Heart left ventricle (tissue), 16 donors: ENCODE measurements around the gene DOCK7. TPM values are rescaled to one million over a fixed set of nuclear protein-coding genes. Genes with fewer than 3 reads are reported as not detected.
"Not testable (repeated sequence)": the region's sequence is repeated elsewhere in the genome, so short reads cannot be mapped to it uniquely, and the experiment has no call there.

ENCODE experiments used
- ATAC-seq, 4 donors: fragments of 200-7000 bp; cut with Tn5 transposase; one replicate each; pipeline ENCODE4 v1.9.1; 2020 to 2022; ENCODE audit warnings: moderate library complexity in 4 of 4, mild to moderate bottlenecking in 3 of 4, moderate number of reproducible peaks in 1 of 4
- DNase-seq, 5 donors: peaks; one replicate each; pipeline ENCODE4 v3.0.0-alpha.2; 2020
- H3K27ac ChIP-seq, 12 donors: fragments of 200-600 bp; sonication (generic) in 4 of 12; one replicate each; pipeline versions ENCODE4 v1.5.0 to v1.8.0; 2016 to 2022; ENCODE audit warnings: mild to moderate bottlenecking in 2 of 12
- H3K27me3 ChIP-seq, 9 donors: fragments of 200-600 bp; sonication (generic) in 2 of 9; one replicate each; pipeline versions ENCODE4 v1.5.1 to v1.8.0; 2016 to 2022; ENCODE audit warnings: mild to moderate bottlenecking in 3 of 9
- H3K36me3 ChIP-seq, 9 donors: fragments of 200-600 bp; sonication (generic) in 2 of 9; one replicate each; pipeline versions ENCODE4 v1.5.0 to v1.8.0; 2018 to 2022; ENCODE audit warnings: mild to moderate bottlenecking in 2 of 9
- H3K4me1 ChIP-seq, 12 donors: fragments of 200-600 bp; sonication (generic) in 4 of 12; one replicate each; pipeline versions ENCODE4 v1.5.0 to v1.8.0; 2016 to 2022; ENCODE audit warnings: mild to moderate bottlenecking in 3 of 12
- H3K4me3 ChIP-seq, 12 donors: fragments of 200-600 bp; sonication (generic) in 4 of 12; one replicate each; pipeline versions ENCODE4 v1.5.0 to v1.8.0; 2017 to 2022; ENCODE audit warnings: mild to moderate bottlenecking in 9 of 12, moderate library complexity in 4 of 12
- H3K9me3 ChIP-seq, 12 donors: fragments of 200-600 bp; sonication (generic) in 4 of 12; one replicate each; pipeline versions ENCODE4 v1.5.0 to v1.8.0; 2016 to 2022; ENCODE audit warnings: mild to moderate bottlenecking in 1 of 12
- POLR2A ChIP-seq, 2 donors: fragments of 450-650 bp; IDR thresholded peaks; one replicate each; pipeline ENCODE4 v1.6.1; 2017; ENCODE audit warnings: antibody characterized with exemption in 2 of 2, mild to moderate bottlenecking in 2 of 2, moderate library complexity in 2 of 2
- WGBS, 4 donors: extraction: QIAGEN DNeasy Blood & Tissue Kit in 2 of 4; methylation state at CpG; one replicate each; pipeline versions ENCODE4 v1.1.5 to v1.1.7; 2013 to 2018; 5-methylcytosine and 5-hydroxymethylcytosine counted together
- intact Hi-C, 10 donors: fragments of 100-400 bp; cut with DNase I; formaldehyde crosslinking; loops; one replicate each; pipeline versions ENCODE4 v1.11.1 to v1.14.2; 2022
- polyA plus RNA-seq, 2 donors: library from polyadenylated mRNA; stranded (reverse); fragments of 200-250 nt; gene quantifications; one replicate each; pipeline ENCODE4 v1.2.3, GENCODE V29; 2013
- total RNA-seq, 9 donors: library from RNA; depleted of rRNA in 2 of 9; stranded (reverse); fragments of >200 nt in 2 of 9; fragmentation: NEBNext Ultra II Directional in 3 of 9; extraction: Animal tissue kit (Norgen Biotek cat#: 25700) in 3 of 9; gene quantifications; one replicate each; pipeline versions ENCODE4 v1.1.0 to v1.2.4, GENCODE V29; 2016 to 2023
- TF ChIP-seq, protein P1 (sequence below), 12 donors: fragments of 200-600 bp; sonication (generic) in 4 of 12; IDR thresholded peaks; one replicate each; pipeline versions ENCODE4 v1.5.0 to v1.8.0; 2018 to 2022; ENCODE audit warnings: antibody characterized with exemption in 12 of 12, mild to moderate bottlenecking in 5 of 12
- donor health status: ischemic (EF 13 %, LVEDD 7.1; RV severe dilation, severe dysfunction).
- donor health status: healthy with polysubstance abuse.
- donor health status: DM: no; HTN: yes; CAD: no.
- donor health status: DM: no; HTN: no; CAD: no.
- donor health status: ischemic (EF 25% LVEDD 6.9; RV normal size, moderate dysfunction).
- donor health status: ischemic (EF 25% LVEDD 5.7; RV mildly dilated, moderate dysfunction).
- donor health status: healthy.
- donor health status: DM: yes; HTN: yes; CAD: no.
- donor health status: ischemic (EF 35%, LVEDD 5.7; RV mildly dilated, moderate dysfunction).
- donor health status: nonischemic (EF 11% LVEDD 7.7; RV severe dilation, severe dysfunction).
- donor health status: DM: yes; HTN: yes; CAD: no.
- donor health status: PGD.
- donor health status: ischemic (EF 29% LVEDD 5.4; RV normal size, mild dysfunction).
- donor health status: nonischemic (EF 23%, LVEDD 6.1; RV moderate dilation, normal function).

DOCK7 gene
- total and polyA plus RNA-seq, 11 donors = 2.9 to 26.7 (median 11.6) TPM

DNA sequence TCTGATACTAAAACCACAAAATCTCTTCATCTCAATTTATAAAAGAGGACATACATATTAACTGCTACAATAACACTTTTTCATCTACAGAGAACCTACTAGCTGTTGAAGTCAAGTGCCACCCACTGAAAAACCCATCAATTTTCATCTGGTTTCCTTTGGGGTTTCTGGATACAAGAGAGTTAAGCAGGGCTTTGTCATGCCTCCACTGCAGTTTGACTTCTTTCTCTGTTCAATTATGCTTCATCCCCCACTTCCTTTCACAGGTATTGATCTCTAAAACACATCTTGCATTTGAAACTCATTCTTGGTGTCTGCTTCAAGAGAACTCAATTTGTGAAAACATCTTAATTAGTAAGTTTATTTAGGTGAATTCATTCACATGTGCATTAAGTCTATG is 151.3 kb downstream of the DOCK7 start:
- no peak for DNase-seq
- Histone ChIP-seq H3K4me1 (no peaks in the 10 kb centered on the region), H3K36me3 (peaks cover 0 to 84% (median 46%) of the 10 kb centered on the region in 9 donors), H3K27me3 (no peaks in the 10 kb centered on the region), H3K27ac (no peak overlapping the region), H3K9me3 (no peaks in the 10 kb centered on the region), H3K4me3 (no peak overlapping the region)
- intact Hi-C loops = loop anchor here in 1 of 10 donors (10.0 kb wide), 1 partner anchor 208 kb away; no protein-coding TSS in a partner anchor
- ATAC-seq = no peak
- TF ChIP-seq POLR2A (IDR thresholded peaks at IDR 0.05) = no peak
- TF ChIP-seq, protein P1, sequence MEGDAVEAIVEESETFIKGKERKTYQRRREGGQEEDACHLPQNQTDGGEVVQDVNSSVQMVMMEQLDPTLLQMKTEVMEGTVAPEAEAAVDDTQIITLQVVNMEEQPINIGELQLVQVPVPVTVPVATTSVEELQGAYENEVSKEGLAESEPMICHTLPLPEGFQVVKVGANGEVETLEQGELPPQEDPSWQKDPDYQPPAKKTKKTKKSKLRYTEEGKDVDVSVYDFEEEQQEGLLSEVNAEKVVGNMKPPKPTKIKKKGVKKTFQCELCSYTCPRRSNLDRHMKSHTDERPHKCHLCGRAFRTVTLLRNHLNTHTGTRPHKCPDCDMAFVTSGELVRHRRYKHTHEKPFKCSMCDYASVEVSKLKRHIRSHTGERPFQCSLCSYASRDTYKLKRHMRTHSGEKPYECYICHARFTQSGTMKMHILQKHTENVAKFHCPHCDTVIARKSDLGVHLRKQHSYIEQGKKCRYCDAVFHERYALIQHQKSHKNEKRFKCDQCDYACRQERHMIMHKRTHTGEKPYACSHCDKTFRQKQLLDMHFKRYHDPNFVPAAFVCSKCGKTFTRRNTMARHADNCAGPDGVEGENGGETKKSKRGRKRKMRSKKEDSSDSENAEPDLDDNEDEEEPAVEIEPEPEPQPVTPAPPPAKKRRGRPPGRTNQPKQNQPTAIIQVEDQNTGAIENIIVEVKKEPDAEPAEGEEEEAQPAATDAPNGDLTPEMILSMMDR (IDR thresholded peaks at IDR 0.05) = no peak

GRCh38 chr1:62530516-62531154 is 157.6 kb downstream of the DOCK7 start:
- Histone ChIP-seq H3K4me1 (no peaks in the 10 kb centered on the region), H3K27ac (no peak overlapping the region), H3K4me3 (no peak overlapping the region), H3K36me3 (peaks cover 0 to 44% (median 24%) of the 10 kb centered on the region in 9 donors), H3K27me3 (no peaks in the 10 kb centered on the region), H3K9me3 (peaks cover 0 to 4% (median 0%) of the 10 kb centered on the region in 12 donors)
- ATAC-seq (peak in 3 of 4 donors; percentile 58 to 74 (median 59)), DNase-seq (peak in 4 of 5 donors; percentile 7 to 30 (median 24))
- WGBS, 4 donors = 38 to 76% (median 65%) methylated on average over 6 of the region's 6 CpGs
- intact Hi-C loops = loop anchor here in 7 of 10 donors (2.0 to 10.0 kb wide), 3 partner anchors 214 to 217 kb away; no protein-coding TSS in a partner anchor
- TF ChIP-seq, protein P1 (IDR thresholded peaks at IDR 0.05) = peak; percentile 13 to 63 (median 46)
- no peak for TF ChIP-seq POLR2A (IDR thresholded peaks at IDR 0.05)

GRCh38 chr1:62529227-62529626 is 159.0 kb downstream of the DOCK7 start:
- no peak for DNase-seq
- no peak for ATAC-seq
- H3K27me3 ChIP-seq = no peaks in the 10 kb centered on the region
- H3K36me3 ChIP-seq = peaks cover 0 to 31% (median 13%) of the 10 kb centered on the region in 9 donors
- H3K27ac ChIP-seq = no peak overlapping the region
- H3K9me3 ChIP-seq = peaks cover 0 to 4% (median 0%) of the 10 kb centered on the region in 12 donors
- TF ChIP-seq, protein P1 (IDR thresholded peaks at IDR 0.05) = no peak
- TF ChIP-seq POLR2A (IDR thresholded peaks at IDR 0.05) = no peak
- WGBS, 4 donors = 90 to 94% (median 91%) methylated on average over 4 of the region's 4 CpGs
- H3K4me3 ChIP-seq = no peak overlapping the region
- intact Hi-C loops = loop anchor here in 1 of 10 donors (5.0 kb wide), 1 partner anchor 218 kb away; no protein-coding TSS in a partner anchor
- H3K4me1 ChIP-seq = no peaks in the 10 kb centered on the region

DNA sequence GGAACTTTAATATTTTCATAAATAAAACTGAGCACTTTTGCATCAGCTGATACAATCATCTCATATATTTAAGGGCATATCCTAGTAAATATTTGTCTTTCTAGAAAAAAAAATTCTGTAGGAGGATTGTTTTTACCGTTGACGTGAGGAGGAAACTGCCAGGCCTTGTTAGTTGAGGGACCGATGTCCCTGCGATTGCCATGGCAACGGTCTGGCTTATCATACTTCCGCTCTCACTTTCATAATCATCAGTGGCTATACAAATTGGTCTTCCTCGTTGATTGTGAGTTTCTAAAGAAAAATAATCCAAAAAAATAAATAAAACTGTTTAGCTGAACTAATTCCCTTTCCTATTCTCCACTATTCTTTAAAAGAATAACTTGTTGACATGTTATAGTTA is 160.2 kb downstream of the DOCK7 start:
- TF ChIP-seq, protein P1 (IDR thresholded peaks at IDR 0.05) = no peak
- no peak for TF ChIP-seq POLR2A (IDR thresholded peaks at IDR 0.05)
- H3K36me3 ChIP-seq = peaks cover 0 to 21% (median 8%) of the 10 kb centered on the region in 9 donors
- peaks cover 0 to 4% (median 0%) of the 10 kb centered on the region in 12 donors for H3K9me3 ChIP-seq
- H3K27ac ChIP-seq = no peak overlapping the region
- no peak overlapping the region for H3K4me3 ChIP-seq
- ATAC-seq (no peak), DNase-seq (peak in 3 of 5 donors; percentile 36 to 51 (median 41))
- H3K4me1 ChIP-seq = no peaks in the 10 kb centered on the region
- intact Hi-C loops = loop anchor here in 1 of 10 donors (5.0 kb wide), 1 partner anchor 219 kb away; no protein-coding TSS in a partner anchor
- 53 to 71% (median 63%) methylated on average over 7 of the region's 7 CpGs for WGBS, 4 donors
- H3K27me3 ChIP-seq = no peaks in the 10 kb centered on the region

DNA sequence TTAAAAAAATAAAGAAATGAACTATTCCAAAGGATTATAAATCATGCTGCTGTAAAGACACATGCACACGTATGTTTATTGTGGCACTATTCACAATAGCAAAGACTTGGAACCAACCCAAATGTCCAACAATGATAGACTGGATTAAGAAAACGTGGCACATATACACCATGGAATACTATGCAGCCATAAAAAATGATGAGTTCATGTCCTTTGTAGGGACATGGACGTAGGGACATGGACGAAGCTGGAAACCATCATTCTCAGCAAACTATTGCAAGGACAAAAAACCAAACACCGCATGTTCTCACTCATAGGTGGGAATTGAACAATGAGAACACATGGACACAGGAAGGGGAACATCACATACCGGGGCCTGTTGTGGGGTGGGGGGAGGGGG is 160.8 kb downstream of the DOCK7 start:
- WGBS, 4 donors = 90 to 96% (median 93%) methylated on average over 6 of the region's 6 CpGs
- peaks cover 0 to 15% (median 5%) of the 10 kb centered on the region in 9 donors for H3K36me3 ChIP-seq
- not testable (repeated sequence) for ATAC-seq, H3K4me1 ChIP-seq, DNase-seq, H3K4me3 ChIP-seq, H3K27ac ChIP-seq, H3K27me3 ChIP-seq, H3K9me3 ChIP-seq
- intact Hi-C loops = loop anchor here in 1 of 10 donors (5.0 kb wide), 1 partner anchor 220 kb away; no protein-coding TSS in a partner anchor
